Upper lobe of left lung (tissue), 6 donors: Measurements from ENCODE around the gene CCDC110. TPM values are rescaled to one million over a fixed set of nuclear protein-coding genes. Genes with fewer than 3 reads are reported as not detected.

Source experiments
- ATAC-seq, 2 donors: fragments of 200-7000 bp; cut with Tn5 transposase; one replicate each; pipeline ENCODE4 v1.9.1; 2022; ENCODE audit warnings: mild to moderate bottlenecking in 2 of 2, moderate library complexity in 2 of 2; ENCODE audit not compliant: low FRiP score in 2 of 2
- DNase-seq, 2 donors: peaks; one replicate each; pipeline ENCODE4 v3.0.0-alpha.2; 2019 to 2020
- H3K27ac ChIP-seq, 4 donors: fragments of 200-600 bp; sonication (generic); one replicate each; pipeline ENCODE4 v1.5.1; 2016 to 2019
- H3K27me3 ChIP-seq, 4 donors: fragments of 200-600 bp; sonication (generic); one replicate each; pipeline ENCODE4 v1.5.1; 2017 to 2019
- H3K36me3 ChIP-seq, 4 donors: fragments of 200-600 bp; sonication (generic); one replicate each; pipeline ENCODE4 v1.5.1; 2016 to 2019
- H3K4me1 ChIP-seq, 4 donors: fragments of 200-600 bp; sonication (generic); one replicate each; pipeline ENCODE4 v1.5.1; 2018 to 2019
- H3K4me3 ChIP-seq, 4 donors: fragments of 200-600 bp; sonication (generic); one replicate each; pipeline ENCODE4 v1.5.1; 2017 to 2019; ENCODE audit warnings: mild to moderate bottlenecking in 2 of 4, moderate library complexity in 1 of 4
- H3K9me3 ChIP-seq, 4 donors: fragments of 200-600 bp; sonication (generic); one replicate each; pipeline ENCODE4 v1.5.1; 2018 to 2019
- CTCF ChIP-seq, 6 experiments: fragments of 450-650 bp in 4 of 6; fragments of 200-600 bp in 2 of 6; sonication (generic) in 2 of 6; IDR thresholded peaks; one replicate each; pipeline ENCODE4 v1.5.1; 2016 to 2019; ENCODE audit warnings: antibody characterized with exemption in 6 of 6
- EP300 ChIP-seq, 4 donors: sonication (generic); formaldehyde crosslinking; IDR thresholded peaks; one replicate each; pipeline ENCODE4 v1.5.1; 2017; ENCODE audit warnings: antibody characterized with exemption in 4 of 4, control low read depth in 2 of 4
- POLR2A ChIP-seq, 4 donors: fragments of 450-650 bp; IDR thresholded peaks; one replicate each; pipeline ENCODE4 v1.5.1; 2016 to 2017; ENCODE audit warnings: antibody characterized with exemption in 4 of 4, mild to moderate bottlenecking in 2 of 4
- POLR2AphosphoS5 ChIP-seq, 2 donors: sonication (generic); formaldehyde crosslinking; IDR thresholded peaks; one replicate each; pipeline ENCODE4 v1.5.1; 2017; ENCODE audit warnings: antibody characterized with exemption in 2 of 2
- WGBS, 2 donors: methylation state at CpG; one replicate each; pipeline ENCODE4 v1.1.5; 2017 to 2018; 5-methylcytosine and 5-hydroxymethylcytosine counted together
- total RNA-seq, 6 donors: library from RNA; depleted of rRNA in 4 of 6; stranded (reverse); fragments of >200 nt in 4 of 6; gene quantifications; one replicate each; pipeline versions ENCODE4 v1.1.0 to v1.2.1, GENCODE V29; 2016 to 2021
- donor health status: DM: no; HTN: no; CAD: no; lungs with moderate emphysema.
- donor health status: DM: no; HTN: yes; CAD: no; lungs with severe emphysema.

Gene CCDC110
- total RNA-seq, 6 donors from 2014 or later: 0.15 to 0.79 (median 0.48) TPM; not detected in 2

GRCh38 chr4:185435466-185435865 lies 36.1 kb downstream of the CCDC110 start:
- Histone ChIP-seq H3K36me3 (no peaks in the 10 kb centered on the region), H3K4me1 (no peaks in the 10 kb centered on the region), H3K4me3 (no peak overlapping the region), H3K27ac (no peak overlapping the region), H3K27me3 (no peaks in the 10 kb centered on the region), H3K9me3 (no peaks in the 10 kb centered on the region)
- DNase-seq (no peak), ATAC-seq (no peak)
- TF ChIP-seq EP300 (IDR thresholded peaks at IDR 0.05) (no peak), CTCF (IDR thresholded peaks at IDR 0.05) (no peak), POLR2AphosphoS5 (IDR thresholded peaks at IDR 0.05) (no peak), POLR2A (IDR thresholded peaks at IDR 0.05) (no peak)

GRCh38 chr4:185429660-185430059 lies 41.9 kb downstream of the CCDC110 start:
- no peak overlapping the region for H3K4me3 ChIP-seq
- TF ChIP-seq POLR2AphosphoS5 (IDR thresholded peaks at IDR 0.05): no peak
- TF ChIP-seq POLR2A (IDR thresholded peaks at IDR 0.05): no peak
- no peak for TF ChIP-seq EP300 (IDR thresholded peaks at IDR 0.05)
- TF ChIP-seq CTCF (IDR thresholded peaks at IDR 0.05): no peak
- H3K36me3 ChIP-seq: no peaks in the 10 kb centered on the region
- no peak for ATAC-seq
- no peak for DNase-seq
- H3K27me3 ChIP-seq: no peaks in the 10 kb centered on the region
- WGBS, 2 donors: 67 to 83% methylated on average over 4 to 5 of the region's 5 CpGs
- H3K4me1 ChIP-seq: peaks cover 0 to 8% (median 7%) of the 10 kb centered on the region in 4 donors
- H3K27ac ChIP-seq: no peak overlapping the region
- no peaks in the 10 kb centered on the region for H3K9me3 ChIP-seq

GRCh38 chr4:185426960-185427688 lies 44.4 kb downstream of the CCDC110 start:
- TF ChIP-seq EP300 (IDR thresholded peaks at IDR 0.05) (no peak), POLR2AphosphoS5 (IDR thresholded peaks at IDR 0.05) (no peak), POLR2A (IDR thresholded peaks at IDR 0.05) (no peak), CTCF (IDR thresholded peaks at IDR 0.05) (no peak)
- ATAC-seq: no peak

GRCh38 chr4:185425647-185426352 lies 45.7 kb downstream of the CCDC110 start, which contains the start of gene UFSP2:
TSS of gene UFSP2 (minus strand) at chr4:185425964. CDS start at chr4:185425868, 96 bp downstream.
- TF ChIP-seq POLR2A (IDR thresholded peaks at IDR 0.05) (peak; percentile 4 to 83 (median 60)), EP300 (IDR thresholded peaks at IDR 0.05) (peak in 1 of 4 donors; percentile 82), CTCF (IDR thresholded peaks at IDR 0.05) (peak in 1 of 6 experiments; percentile 24), POLR2AphosphoS5 (IDR thresholded peaks at IDR 0.05) (peak; percentile 82 to 89)
- 1 to 2% methylated on average over 10 to 37 of the region's 66 CpGs for WGBS, 2 donors
- H3K4me3 ChIP-seq: peak within 1 kb of the TSS; percentile 62 to 84 (median 70)
- no peaks in the 10 kb centered on the region for H3K27me3 ChIP-seq
- DNase-seq (peak; percentile 92 to 97), ATAC-seq (peak; percentile 97 to 98)
- H3K36me3 ChIP-seq: peaks cover 0 to 6% (median 2%) of the 10 kb centered on the region in 4 donors
- H3K9me3 ChIP-seq: no peaks in the 10 kb centered on the region
- H3K27ac ChIP-seq: peak within 1 kb of the TSS; percentile 92 to 98 (median 96)
- peaks cover 6 to 22% (median 16%) of the 10 kb centered on the region in 4 donors for H3K4me1 ChIP-seq

More at GRCh38 chr4:185426960-185427688, 44.4 kb downstream of the CCDC110 start:
- Histone ChIP-seq H3K27me3 (no peaks in the 10 kb centered on the region), H3K4me1 (peaks cover 6 to 22% (median 14%) of the 10 kb centered on the region in 4 donors), H3K9me3 (no peaks in the 10 kb centered on the region), H3K36me3 (no peaks in the 10 kb centered on the region), H3K4me3 (no peak overlapping the region), H3K27ac (no peak overlapping the region)
- DNase-seq: peak in 1 of 2 donors; percentile 42
- WGBS, 2 donors: 89 to 92% methylated on average over 22 of the region's 22 CpGs
